Hepatic stellate cell (primary cell): ENCODE measurements around the gene TUBA1C.
"Not testable (repeated sequence)": the region's sequence is repeated elsewhere in the genome, so short reads cannot be mapped to it uniquely, and the experiment has no call there.

Experiments
- DNase-seq: peaks from one replicate; pipeline ENCODE4 v3.0.0; 2011; ENCODE audit warnings: low spot score

The TUBA1C gene

GRCh38 chr12:49310451-49311000 is 45.6 kb downstream of the TUBA1C start:
- DNase-seq = not testable (repeated sequence)

GRCh38 chr12:49314811-49315210 is 49.9 kb downstream of the TUBA1C start:
- no peak for DNase-seq

- DNase-seq = not testable (repeated sequence)
Measured at GRCh38 chr12:49317118-49317517, 52.2 kb downstream of the TUBA1C start.

- DNase-seq = not testable (repeated sequence)
Measured at GRCh38 chr12:49320411-49321103, 55.7 kb downstream of the TUBA1C start.

GRCh38 chr12:49322367-49322707 is 57.5 kb downstream of the TUBA1C start:
- DNase-seq = no peak

- DNase-seq = peak; percentile 100
Measured at GRCh38 chr12:49322708-49323523, 58.0 kb downstream of the TUBA1C start, which contains the start of gene TROAP. TSS of gene TROAP (plus strand) at chr12:49323255. CDS start at chr12:49323609, 354 bp downstream.

GRCh38 chr12:49323524-49324097 is 58.7 kb downstream of the TUBA1C start:
- no peak for DNase-seq
